Measurements from ENCODE around the gene KIAA1191.

DNA sequence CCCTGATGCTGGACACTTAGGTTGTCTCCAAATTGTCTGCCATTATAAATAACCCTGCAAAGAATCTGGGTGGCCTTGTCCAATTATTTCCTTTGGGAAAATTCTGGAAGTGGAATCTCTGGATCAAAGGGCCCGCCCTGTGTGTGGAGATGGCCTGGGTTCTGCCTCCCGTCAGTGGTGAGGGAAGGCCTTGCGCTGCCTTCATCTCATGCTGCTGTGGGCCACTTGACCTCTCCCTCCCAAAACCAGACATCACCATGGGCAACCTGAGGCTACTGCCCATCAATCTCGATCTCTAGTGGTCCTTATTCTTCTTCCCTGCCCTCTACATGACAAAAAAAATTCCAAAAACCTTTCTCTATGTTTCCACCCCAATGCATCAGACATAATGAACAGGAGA lies 48.2 kb upstream of the KIAA1191 start:
- TF ChIP-seq CTCF (IDR thresholded peaks at IDR 0.05 in 4 of 5, conservative IDR thresholded peaks at IDR 0.05 in 1 of 5) (no peak), POLR2A (IDR thresholded peaks at IDR 0.05) (no peak)

Data from gastrocnemius medialis (tissue), 4 donors.